ENCODE data around the gene FOXO3.

The FOXO3 gene

DNA sequence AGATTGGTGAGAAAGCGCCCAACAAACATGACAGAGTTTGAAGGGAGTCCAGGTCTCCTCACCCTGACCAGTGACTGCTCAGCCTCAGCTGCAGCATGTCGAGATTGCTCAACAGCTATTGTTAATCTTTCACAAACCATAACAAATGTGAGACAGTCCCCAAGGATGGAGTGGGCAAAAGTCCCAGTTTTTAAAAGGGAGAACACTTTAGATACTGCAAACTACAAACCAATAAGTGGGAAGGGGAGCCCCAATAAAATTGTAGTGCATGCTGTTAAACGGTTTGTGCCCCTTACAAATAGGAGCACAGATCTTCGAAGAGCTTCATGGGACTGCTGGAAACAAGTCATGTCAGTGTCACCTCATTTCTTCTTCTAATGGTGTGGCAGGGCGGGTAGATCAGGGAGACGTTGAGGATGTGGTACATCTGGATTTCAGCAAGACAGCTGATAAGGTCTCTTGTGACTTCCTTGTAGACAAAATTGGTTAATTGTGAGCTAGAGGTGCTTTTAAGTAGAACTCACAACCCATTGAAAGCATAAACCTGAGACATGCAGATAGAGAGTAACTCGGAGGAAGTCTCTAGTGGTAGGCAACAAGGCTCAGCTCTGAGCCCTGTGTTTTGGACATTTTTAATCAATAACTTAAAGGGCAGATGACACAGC lies 153.5 kb downstream of the FOXO3 start:
- no peak for DNase-seq
- in situ Hi-C loops (cut with HindIII; ENCODE audit: low pct_ligation_motif_present, low pct_unique_long_range_greater_than_20kb, low sequenced_read_pairs), result no loop called here

DNA sequence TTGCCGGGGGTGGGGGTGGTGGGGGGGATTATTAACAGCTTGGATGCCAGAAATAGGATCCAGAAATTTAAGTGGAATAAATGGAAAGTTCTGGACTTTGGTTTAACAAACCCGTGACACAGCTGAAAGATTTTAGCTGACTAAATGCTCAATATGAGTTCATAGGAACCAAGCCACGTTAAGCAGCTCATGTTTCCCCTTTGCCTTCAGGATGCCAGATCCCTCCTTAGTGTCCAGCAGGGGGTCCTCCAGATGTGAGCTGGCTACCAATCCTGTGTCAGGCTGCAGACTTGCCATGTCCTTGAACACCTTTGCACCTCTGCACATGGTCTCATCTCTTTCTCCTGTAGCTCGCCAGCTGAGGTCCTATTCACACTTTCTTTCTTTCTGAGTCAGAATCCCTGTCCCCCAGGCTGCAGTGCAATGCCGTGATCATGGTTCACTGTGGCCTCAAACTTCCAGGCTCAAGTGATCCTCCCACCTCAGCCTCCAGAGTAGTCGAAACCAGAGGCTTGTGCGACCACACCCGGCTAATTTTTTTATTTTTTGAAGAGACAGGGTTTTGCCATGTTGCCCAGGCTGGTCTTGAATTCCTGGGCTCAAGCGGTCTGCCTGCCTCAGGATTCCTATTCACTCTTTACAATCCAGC lies 154.2 kb downstream of the FOXO3 start:
- in situ Hi-C loops (cut with HindIII; ENCODE audit: low pct_ligation_motif_present, low pct_unique_long_range_greater_than_20kb, low sequenced_read_pairs), result no loop called here
- DNase-seq, result no peak

DNA sequence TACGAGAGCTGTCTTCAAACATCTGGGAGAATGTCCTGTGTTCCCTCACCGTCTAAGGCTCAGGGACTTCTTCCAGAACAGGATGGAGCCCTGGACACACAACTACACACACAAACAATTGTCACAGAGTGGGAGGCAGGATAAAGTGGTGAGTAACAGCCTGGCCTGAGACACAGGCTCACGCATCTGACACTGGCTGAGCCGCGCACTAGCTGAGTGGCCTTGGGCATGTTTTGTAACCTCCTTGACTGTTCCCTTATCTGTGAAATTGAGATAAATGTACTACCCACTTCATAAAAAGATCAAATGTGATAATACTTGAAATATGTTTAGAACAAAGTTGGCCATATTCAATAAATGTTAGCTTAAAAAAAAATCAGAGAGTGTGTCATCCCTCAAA lies 155.1 kb downstream of the FOXO3 start:
- in situ Hi-C loops (cut with HindIII; ENCODE audit: low pct_ligation_motif_present, low pct_unique_long_range_greater_than_20kb, low sequenced_read_pairs), result no loop called here
- no peak for DNase-seq

GRCh38 chr6:108716801-108717791 lies 156.4 kb downstream of the FOXO3 start:
- in situ Hi-C loops (cut with HindIII; ENCODE audit: low pct_ligation_motif_present, low pct_unique_long_range_greater_than_20kb, low sequenced_read_pairs), result no loop called here
- no peak for DNase-seq

- in situ Hi-C loops (cut with HindIII; ENCODE audit: low pct_ligation_motif_present, low pct_unique_long_range_greater_than_20kb, low sequenced_read_pairs), result no loop called here
- DNase-seq, result no peak
These were observed 158.8 kb downstream of the FOXO3 start for GRCh38 chr6:108719477-108719876.

DNA sequence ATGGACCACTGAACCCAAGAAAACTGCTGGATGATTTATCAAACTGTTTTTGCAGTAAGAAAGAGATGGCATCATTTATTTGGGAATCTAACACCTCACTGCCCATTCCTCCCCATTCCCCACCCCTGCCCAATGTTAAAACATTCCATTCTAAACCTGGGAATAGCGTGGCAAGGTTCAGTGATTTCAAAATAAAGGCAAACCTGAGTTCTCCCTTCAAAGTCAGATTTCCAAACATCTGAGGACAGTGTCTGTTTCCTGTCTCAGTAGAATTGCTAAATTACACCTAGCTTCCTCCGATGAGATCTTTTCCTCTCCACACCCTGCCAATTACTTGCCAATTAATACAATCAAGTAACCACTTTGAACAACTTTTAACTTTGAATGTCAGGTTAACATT lies 160.1 kb downstream of the FOXO3 start:
- in situ Hi-C loops (cut with HindIII; ENCODE audit: low pct_ligation_motif_present, low pct_unique_long_range_greater_than_20kb, low sequenced_read_pairs), result no loop called here
- DNase-seq, result no peak

DNA sequence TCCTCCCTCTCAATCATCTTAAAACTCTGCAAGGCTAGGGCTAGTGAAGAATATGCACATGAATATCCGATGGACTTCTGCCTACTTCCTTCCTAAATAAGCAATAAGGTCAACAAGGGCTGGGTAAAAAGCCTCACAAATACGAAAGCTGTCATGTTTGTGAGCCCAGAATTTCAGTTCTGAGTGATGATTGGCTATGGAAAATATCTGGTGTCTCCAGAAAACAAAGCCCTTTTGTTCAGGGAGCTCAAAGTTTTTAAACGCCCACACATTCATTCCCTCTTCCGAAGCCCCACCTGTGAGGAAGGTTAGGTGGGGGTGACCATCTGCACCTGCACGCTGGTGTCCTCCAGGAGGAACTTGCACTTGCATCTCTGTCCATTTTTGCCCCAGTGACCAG lies 160.6 kb downstream of the FOXO3 start:
- DNase-seq, result no peak
- in situ Hi-C loops (cut with HindIII; ENCODE audit: low pct_ligation_motif_present, low pct_unique_long_range_greater_than_20kb, low sequenced_read_pairs), result no loop called here

GRCh38 chr6:108723594-108723993 lies 162.9 kb downstream of the FOXO3 start:
- no peak for DNase-seq
- in situ Hi-C loops (cut with HindIII; ENCODE audit: low pct_ligation_motif_present, low pct_unique_long_range_greater_than_20kb, low sequenced_read_pairs), result no loop called here

- DNase-seq, result no peak
- in situ Hi-C loops (cut with HindIII; ENCODE audit: low pct_ligation_motif_present, low pct_unique_long_range_greater_than_20kb, low sequenced_read_pairs), result no loop called here
These were observed 166.1 kb downstream of the FOXO3 start for GRCh38 chr6:108726726-108727339.

DNA sequence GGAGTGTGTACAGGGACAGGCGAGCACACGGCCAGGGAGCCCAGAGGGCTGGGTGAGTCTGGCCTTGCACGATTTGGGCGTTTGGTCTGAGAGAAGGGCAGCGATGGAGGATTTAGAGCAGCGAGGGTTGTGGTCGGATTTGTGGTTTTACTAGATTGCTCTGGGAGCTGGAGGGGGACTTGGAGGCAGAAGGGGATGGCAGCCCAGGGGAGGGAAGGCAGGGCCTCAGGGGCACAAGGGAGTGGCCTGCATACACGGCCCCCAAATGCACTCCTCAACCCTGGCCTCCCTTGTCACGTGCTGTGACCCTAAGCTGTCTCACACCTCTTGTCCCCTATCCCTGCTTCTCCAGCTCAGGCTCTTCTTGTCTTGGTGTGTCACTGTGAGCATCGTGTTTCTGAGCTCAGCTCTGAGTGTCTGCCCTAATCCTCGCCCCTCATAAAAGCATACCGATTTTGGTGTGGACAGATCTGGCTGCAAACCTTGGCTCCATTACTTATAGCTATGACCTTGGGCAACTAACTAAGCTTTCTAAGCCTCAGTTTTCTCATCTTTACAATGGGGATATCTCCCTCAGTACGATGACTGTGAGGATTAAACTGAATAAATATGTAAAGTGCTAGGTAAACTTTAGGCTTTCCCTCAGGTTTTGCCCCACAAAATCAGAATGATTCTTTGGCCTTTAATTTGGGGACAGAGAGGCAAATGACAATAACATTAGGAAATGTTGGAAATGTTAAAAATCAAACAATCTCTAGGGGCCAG lies 167.4 kb downstream of the FOXO3 start:
- DNase-seq, result no peak
- in situ Hi-C loops (cut with HindIII; ENCODE audit: low pct_ligation_motif_present, low pct_unique_long_range_greater_than_20kb, low sequenced_read_pairs), result no loop called here

GRCh38 chr6:108728826-108729225 lies 168.1 kb downstream of the FOXO3 start:
- in situ Hi-C loops (cut with HindIII; ENCODE audit: low pct_ligation_motif_present, low pct_unique_long_range_greater_than_20kb, low sequenced_read_pairs), result no loop called here
- no peak for DNase-seq

DNA sequence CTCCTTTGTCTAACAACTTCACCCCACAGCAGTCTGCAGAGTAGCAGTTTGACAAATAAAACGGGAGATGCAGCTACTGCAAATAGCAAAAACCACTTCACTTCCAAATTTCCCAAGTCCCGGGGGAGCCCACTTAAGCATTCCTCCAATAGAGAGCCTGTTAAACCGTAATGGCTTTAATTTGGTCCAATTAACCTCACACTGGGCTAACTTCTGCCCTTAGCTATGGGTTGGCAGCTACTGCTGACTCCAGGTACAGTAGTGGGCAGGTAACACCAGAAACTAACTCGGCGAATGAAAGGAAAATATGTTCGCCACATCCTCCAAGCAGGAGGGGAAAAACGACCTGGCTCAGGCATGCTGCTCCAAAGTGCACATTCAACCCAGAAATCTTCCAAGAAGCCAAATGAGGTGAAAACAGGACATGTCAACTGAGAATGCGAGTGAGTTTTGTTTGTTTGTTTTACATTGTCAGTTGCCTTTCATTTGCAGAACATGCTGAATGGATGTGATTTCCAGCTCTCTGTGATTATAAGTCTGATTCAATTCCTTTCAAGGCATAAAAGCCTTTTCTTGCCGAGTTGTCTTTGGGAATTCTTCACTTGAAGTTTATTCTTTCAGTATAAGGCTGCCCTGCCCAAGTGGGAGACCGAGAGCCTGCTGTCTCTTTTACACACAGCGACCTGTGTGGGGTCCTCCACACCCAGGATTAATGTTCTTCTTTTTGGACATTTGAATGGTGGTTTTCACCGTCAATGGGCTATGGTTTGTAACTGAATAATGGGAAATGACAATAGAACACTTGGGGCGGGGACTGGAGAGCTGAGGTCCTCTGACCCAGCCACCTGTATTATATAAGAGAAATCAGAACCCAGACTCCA lies 170.2 kb downstream of the FOXO3 start:
- in situ Hi-C loops (cut with HindIII; ENCODE audit: low pct_ligation_motif_present, low pct_unique_long_range_greater_than_20kb, low sequenced_read_pairs), result no loop called here

DNA sequence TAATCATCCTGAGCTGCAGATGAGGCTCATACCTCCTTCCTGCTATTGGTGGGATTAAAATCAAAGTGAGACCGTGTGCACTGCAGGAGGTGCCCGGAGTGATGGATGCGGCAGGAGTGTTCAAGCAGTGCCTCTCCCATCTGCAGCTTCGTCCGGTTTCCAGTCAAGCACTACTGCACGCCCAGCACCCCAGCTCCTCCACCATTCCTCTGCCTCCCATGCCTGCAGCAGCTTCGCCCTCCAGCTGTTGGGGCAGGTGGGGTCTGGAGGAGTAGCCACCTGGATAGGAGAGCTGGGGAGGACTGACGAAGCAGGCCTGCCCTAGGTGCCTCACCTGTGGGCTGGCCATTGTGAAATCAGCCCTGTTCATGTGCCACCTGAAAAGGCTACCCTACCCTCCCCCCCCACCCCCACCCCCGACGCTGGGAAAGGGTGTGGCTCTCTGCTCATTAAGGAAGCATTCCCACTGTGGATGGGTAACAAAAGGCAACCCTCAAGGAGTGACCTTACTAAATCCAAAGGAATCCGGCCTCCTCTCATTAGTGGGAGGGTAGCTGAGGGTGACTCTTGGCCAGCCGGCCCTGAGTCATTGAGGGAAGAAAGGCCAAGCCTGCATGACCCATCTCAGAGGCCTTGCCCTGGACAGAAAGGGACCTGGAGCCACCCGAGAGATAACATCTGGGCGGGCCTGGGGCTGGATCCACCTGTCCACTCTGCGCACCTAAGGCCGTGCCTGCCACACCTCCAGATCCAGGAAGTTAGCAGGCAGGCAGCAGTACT lies 171.6 kb downstream of the FOXO3 start:
- DNase-seq, result no peak
- in situ Hi-C loops (cut with HindIII; ENCODE audit: low pct_ligation_motif_present, low pct_unique_long_range_greater_than_20kb, low sequenced_read_pairs), result no loop called here

More for the DNA sequence above, 170.2 kb downstream of the FOXO3 start:
- DNase-seq, result no peak

- in situ Hi-C loops (cut with HindIII; ENCODE audit: low pct_ligation_motif_present, low pct_unique_long_range_greater_than_20kb, low sequenced_read_pairs), result no loop called here
- DNase-seq, result no peak
These were observed 172.3 kb downstream of the FOXO3 start for GRCh38 chr6:108733051-108733450.

- in situ Hi-C loops (cut with HindIII; ENCODE audit: low pct_ligation_motif_present, low pct_unique_long_range_greater_than_20kb, low sequenced_read_pairs), result no loop called here
- DNase-seq, result no peak
These were observed 173.1 kb downstream of the FOXO3 start for GRCh38 chr6:108733706-108734265.
